H9 (cell line): ENCODE results near the gene KRT2. TPM values are rescaled to one million over a fixed set of nuclear protein-coding genes. Genes with fewer than 3 reads are reported as not detected.

Source experiments
- DNase-seq: peaks from one replicate; pipeline ENCODE4 v3.0.0-alpha.2; 2017
- H2AFZ ChIP-seq: one replicate; pipeline ENCODE4 v1.6.1; 2013; ENCODE audit warnings: mild to moderate bottlenecking, low read length, control low read depth, moderate library complexity
- H2AK5ac ChIP-seq: 2 replicates; pipeline ENCODE4 v1.6.1; 2013; ENCODE audit warnings: low read length, control low read depth, mixed read lengths; ENCODE audit not compliant: insufficient read length
- H2BK120ac ChIP-seq: one replicate; pipeline ENCODE4 v1.6.1; 2013; ENCODE audit warnings: low read depth, mild to moderate bottlenecking, low read length, control low read depth, inconsistent platforms; ENCODE audit not compliant: poor library complexity, severe bottlenecking
- H2BK12ac ChIP-seq: 2 replicates; pipeline ENCODE4 v1.6.1; 2013; ENCODE audit warnings: low read length, control low read depth, mixed read lengths, low read depth; ENCODE audit not compliant: insufficient read length
- H2BK15ac ChIP-seq: 2 replicates; pipeline ENCODE4 v1.6.1; 2013; ENCODE audit warnings: low read depth, low read length, control low read depth
- H2BK20ac ChIP-seq: one replicate; pipeline ENCODE4 v1.6.1; 2013; ENCODE audit warnings: low read depth, mild to moderate bottlenecking, low read length, control low read depth, inconsistent platforms; ENCODE audit not compliant: poor library complexity, severe bottlenecking
- H2BK5ac ChIP-seq: 2 replicates; pipeline ENCODE4 v1.6.1; 2013; ENCODE audit warnings: low read length, control low read depth, mixed read lengths; ENCODE audit not compliant: insufficient read length
- H3K14ac ChIP-seq: 2 replicates; pipeline ENCODE4 v1.6.1; 2013; ENCODE audit warnings: low read length, control low read depth; ENCODE audit not compliant: insufficient read depth
- H3K18ac ChIP-seq: 2 replicates; pipeline ENCODE4 v1.6.1; 2013; ENCODE audit warnings: low read depth, mild to moderate bottlenecking, mixed read lengths, low read length, control low read depth; ENCODE audit not compliant: insufficient read length
- H3K23ac ChIP-seq: 2 replicates; pipeline ENCODE4 v1.6.1; 2013; ENCODE audit warnings: low read length, control low read depth, mixed read lengths, low read depth; ENCODE audit not compliant: insufficient read length
- H3K23me2 ChIP-seq: 2 replicates; pipeline ENCODE4 v1.6.1; 2013; ENCODE audit warnings: low read depth, mild to moderate bottlenecking, mixed read lengths, low read length, control low read depth; ENCODE audit not compliant: insufficient read length, poor library complexity, severe bottlenecking
- H3K27ac ChIP-seq: 2 replicates; pipeline ENCODE4 v1.5.1; 2013; ENCODE audit warnings: low read length, control low read depth, mixed read lengths, low read depth; ENCODE audit not compliant: insufficient read length
- H3K27me3 ChIP-seq: 2 replicates; pipeline ENCODE4 v1.6.1; 2013; ENCODE audit warnings: low read length, control low read depth, inconsistent platforms; ENCODE audit not compliant: insufficient read depth
- H3K4ac ChIP-seq: 2 replicates; pipeline ENCODE4 v1.6.1; 2013; ENCODE audit warnings: low read depth, mild to moderate bottlenecking, control low read depth, inconsistent platforms, low read length, moderate library complexity
- H3K4me1 ChIP-seq: 2 replicates; pipeline ENCODE4 v1.6.1; 2013; ENCODE audit warnings: low read length, control low read depth, inconsistent platforms; ENCODE audit not compliant: insufficient read depth
- H3K4me2 ChIP-seq: 2 replicates; pipeline ENCODE4 v1.6.1; 2013; ENCODE audit warnings: low read length, control low read depth, mixed read lengths; ENCODE audit not compliant: insufficient read length, insufficient read depth
- H3K56ac ChIP-seq: 2 replicates; pipeline ENCODE4 v1.6.1; 2013; ENCODE audit warnings: low read depth, mild to moderate bottlenecking, mixed read lengths, low read length, control low read depth; ENCODE audit not compliant: insufficient read length
- H3K79me1 ChIP-seq: 2 replicates; pipeline ENCODE4 v1.6.1; 2013; ENCODE audit warnings: low read depth, mild to moderate bottlenecking, moderate library complexity, low read length, control low read depth, inconsistent platforms; ENCODE audit not compliant: insufficient read depth, poor library complexity, severe bottlenecking
- H3K79me2 ChIP-seq: 2 replicates; pipeline ENCODE4 v1.6.1; 2013; ENCODE audit warnings: low read length, control low read depth, inconsistent platforms; ENCODE audit not compliant: insufficient read depth
- H3K9ac ChIP-seq: 2 replicates; pipeline ENCODE4 v1.6.1; 2013; ENCODE audit warnings: low read length, control low read depth, mixed read lengths; ENCODE audit not compliant: insufficient read length; ENCODE audit errors: extremely low read depth
- H3K9me3 ChIP-seq: one replicate; pipeline ENCODE4 v1.6.1; 2013; ENCODE audit warnings: low read depth, low read length, inconsistent platforms; ENCODE audit not compliant: control insufficient read depth
- H3T11ph ChIP-seq: one replicate; pipeline ENCODE4 v1.6.1; 2013; ENCODE audit warnings: mild to moderate bottlenecking, low read length, control low read depth, inconsistent platforms
- H4K20me1 ChIP-seq: one replicate; pipeline ENCODE4 v1.6.1; 2013; ENCODE audit not compliant: control insufficient read depth, insufficient read length, insufficient read depth
- H4K5ac ChIP-seq: 2 replicates; pipeline ENCODE4 v1.6.1; 2013; ENCODE audit warnings: low read depth, mild to moderate bottlenecking, mixed read lengths, low read length, control low read depth; ENCODE audit not compliant: insufficient read length
- H4K8ac ChIP-seq: replicated peaks from 2 replicates; pipeline ENCODE4 v1.6.1; 2013; ENCODE audit warnings: low read length, control low read depth, mixed read lengths, low read depth; ENCODE audit not compliant: insufficient read length
- H4K91ac ChIP-seq: 2 replicates; pipeline ENCODE4 v1.6.1; 2013; ENCODE audit warnings: low read depth, mild to moderate bottlenecking, moderate library complexity, mixed read lengths, low read length, control low read depth; ENCODE audit not compliant: insufficient read length
- H3K27ac Mint-ChIP-seq, 3 experiments: 2 replicates in 2 of 3; 3 replicates in 1 of 3; pipeline ENCODE4 v1.8.0; 2020 to 2021; ENCODE audit warnings: mixed read lengths in 3 of 3, mild to moderate bottlenecking in 1 of 3, moderate library complexity in 1 of 3
- H3K27me3 Mint-ChIP-seq: 2 replicates; pipeline ENCODE4 v1.8.0; 2021; ENCODE audit warnings: low read depth, mild to moderate bottlenecking, moderate library complexity, mixed read lengths
- H3K36me3 Mint-ChIP-seq, 3 experiments: 2 replicates in 2 of 3; 3 replicates in 1 of 3; pipeline ENCODE4 v1.8.0; 2020 to 2021; ENCODE audit warnings: low read depth in 3 of 3, mixed read lengths in 3 of 3; ENCODE audit not compliant: insufficient read depth in 1 of 3
- H3K4me1 Mint-ChIP-seq, 2 experiments: 2 replicates each; pipeline ENCODE4 v1.8.0; 2020; ENCODE audit warnings: mixed read lengths in 2 of 2
- H3K4me3 Mint-ChIP-seq, 2 experiments: 2 replicates in 1 of 2; 3 replicates in 1 of 2; pipeline ENCODE4 v1.8.0; 2020 to 2021; ENCODE audit warnings: mild to moderate bottlenecking in 2 of 2, mixed read lengths in 2 of 2, moderate library complexity in 1 of 2
- H3K9me3 Mint-ChIP-seq, 2 experiments: 2 replicates in 1 of 2; 3 replicates in 1 of 2; pipeline ENCODE4 v1.8.0; 2020; ENCODE audit warnings: mild to moderate bottlenecking in 2 of 2, mixed read lengths in 2 of 2, moderate library complexity in 1 of 2
- CTCF ChIP-seq: fragments of 200-600 bp; sonication (generic); conservative IDR thresholded peaks from 3 replicates; pipeline ENCODE4 v1.8.0; 2021; ENCODE audit warnings: antibody characterized with exemption, mild to moderate bottlenecking
- WGBS: extraction: QIAGEN DNeasy Blood & Tissue Kit; methylation state at CpG from one replicate; pipeline ENCODE4 v1.1.7; 2013; ENCODE audit warnings: missing lambda C conversion rate, low lambda C conversion rate, mixed read lengths; ENCODE audit not compliant: insufficient read length; ENCODE audit errors: extremely low coverage; 5-methylcytosine and 5-hydroxymethylcytosine counted together
- total RNA-seq: library from RNA; stranded (reverse); gene quantifications from 2 replicates; pipeline ENCODE4 v1.2.1, GENCODE V29; 2021

The KRT2 gene
- total RNA-seq, 1 experiment from 2014 or later = not detected

- TF ChIP-seq CTCF = peak; percentile 45; the same call in 2 of the 3 replicates
- Mint-ChIP-seq H3K9me3 (no peaks in the 10 kb centered on the region), H3K4me3 (no peak overlapping the region), H3K27me3 (peaks cover 30% of the 10 kb centered on the region), H3K27ac (no peak overlapping the region), H3K4me1 (peaks cover 13 to 14% of the 10 kb centered on the region in 2 experiments), H3K36me3 (no peaks in the 10 kb centered on the region)
- H3K23me2 ChIP-seq = no peaks in the 10 kb centered on the region
- H3K18ac ChIP-seq = no peak overlapping the region
- no peak overlapping the region for H3K14ac ChIP-seq
- H3K23ac ChIP-seq = no peak overlapping the region
- no peak overlapping the region for H2AK5ac ChIP-seq
- H3K9ac ChIP-seq = no peak overlapping the region
- no peaks in the 10 kb centered on the region for H4K20me1 ChIP-seq
- H3T11ph ChIP-seq = no peak overlapping the region
- H4K5ac ChIP-seq = no peak overlapping the region
- no peak overlapping the region for H3K4me2 ChIP-seq
- no peak overlapping the region for H4K91ac ChIP-seq
- H2BK5ac ChIP-seq = no peak overlapping the region
- H3K79me2 ChIP-seq = no peaks in the 10 kb centered on the region
- H3K56ac ChIP-seq = no peak overlapping the region
- no peak overlapping the region for H4K8ac ChIP-seq
- H3K4me1 ChIP-seq = no peaks in the 10 kb centered on the region
- no peaks in the 10 kb centered on the region for H3K9me3 ChIP-seq
- no peak for DNase-seq
- H3K4ac ChIP-seq = no peak overlapping the region
- H3K27me3 ChIP-seq = no peaks in the 10 kb centered on the region; the same call in 1 of the 2 replicates
- no peak overlapping the region for H2BK12ac ChIP-seq
- no peak overlapping the region for H3K27ac ChIP-seq
- WGBS = no CpG with 5 or more reads among the region's 2 CpGs
- H2BK15ac ChIP-seq = no peak overlapping the region
- no peak overlapping the region for H2BK20ac ChIP-seq
- no peak overlapping the region for H2BK120ac ChIP-seq
- H3K79me1 ChIP-seq = no peaks in the 10 kb centered on the region
- H2AFZ ChIP-seq = no peak overlapping the region
These were observed 45.1 kb upstream of the KRT2 start for GRCh38 chr12:52697058-52697582.
